GM12878 (cell line): ENCODE results near the gene EBI3. TPM values are rescaled to one million over a fixed set of nuclear protein-coding genes. Genes with fewer than 3 reads are reported as not detected.

Experiments
- IRF4 ChIP-seq: IDR thresholded peaks from 2 replicates; pipeline ENCODE4 v1.6.1; 2011; ENCODE audit warnings: low read depth, low read length
- MXI1 ChIP-seq: fragments of 150-350 bp; IDR thresholded peaks from 2 replicates; pipeline ENCODE4 v1.6.1; 2011; ENCODE audit warnings: low read depth, mild to moderate bottlenecking, inconsistent platforms, low read length, improper control_type of control experiment
- MYC ChIP-seq: IDR thresholded peaks from 2 replicates; pipeline ENCODE4 v1.6.1; 2011; ENCODE audit warnings: mild to moderate bottlenecking, low read length, moderate library complexity, inconsistent platforms; ENCODE audit not compliant: insufficient read depth, insufficient replicate concordance, insufficient read length, severe bottlenecking
- NFYA ChIP-seq: IDR thresholded peaks from 2 replicates; pipeline ENCODE4 v1.6.1; 2011; ENCODE audit warnings: low read depth, mild to moderate bottlenecking, low read length, improper control_type of control experiment, borderline replicate concordance
- RB1 ChIP-seq: fragments of 450-650 bp; formaldehyde crosslinking; IDR thresholded peaks from 2 replicates; pipeline ENCODE4 v1.6.1; 2017; ENCODE audit warnings: mild to moderate bottlenecking, borderline replicate concordance
- SMC3 ChIP-seq: IDR thresholded peaks from 2 replicates; pipeline ENCODE4 v1.6.1; 2011; ENCODE audit warnings: low read length, improper control_type of control experiment, borderline replicate concordance
- SRF ChIP-seq, 2 experiments: IDR thresholded peaks; 2 replicates each; pipeline ENCODE4 v1.6.1; 2011; ENCODE audit warnings: low read depth in 2 of 2, low read length in 2 of 2, mild to moderate bottlenecking in 1 of 2, moderate library complexity in 1 of 2
- ZBTB33 ChIP-seq: fragments of 450-650 bp; IDR thresholded peaks from 2 replicates; pipeline ENCODE4 v1.6.1; 2017; ENCODE audit warnings: mild to moderate bottlenecking
- ZNF274 ChIP-seq: IDR thresholded peaks from one replicate; pipeline ENCODE4 v1.8.0; 2011; ENCODE audit not compliant: insufficient read length, insufficient read depth
- polyA plus RNA-seq, 11 experiments: library from polyadenylated mRNA; depleted of rRNA in 4 of 11; unstranded in 6 of 11; stranded (reverse) in 5 of 11; fragments of >200 nt; fragmentation: Nextera tagmentation in 4 of 11; fragmentation: Illumina TruSeq in 1 of 11; extraction: Ambion mirVana in 4 of 11; extraction: Trizol in 1 of 11; gene quantifications; 1 replicate in 1 of 11; 2 replicates in 10 of 11; pipeline versions ENCODE4 v1.2.1 to v1.2.3, GENCODE V29; 2011 to 2016; ENCODE audit warnings: inconsistent platforms in 2 of 11, missing spikeins in 2 of 11, low read depth in 1 of 11
- total RNA-seq, 4 experiments: library from RNA; depleted of rRNA in 3 of 4; stranded (reverse); fragments of >200 nt in 3 of 4; fragmentation: Illumina TruSeq in 1 of 4; extraction: Trizol in 1 of 4; gene quantifications; 2 replicates each; pipeline versions ENCODE4 v1.2.1 to v1.2.3, GENCODE V29; 2013 to 2021
- TF ChIP-seq, protein P1 (sequence below): fragments of 450-650 bp; formaldehyde crosslinking; IDR thresholded peaks from 2 replicates; pipeline ENCODE4 v1.4.0; 2020; ENCODE audit warnings: mild to moderate bottlenecking, moderate library complexity

EBI3 gene
- total and polyA plus RNA-seq, 10 of the 15 experiments (the other 5 are each of a cell fraction or from before 2014, with no cell fraction given), result 22.0 to 288 (median 186) TPM

- TF ChIP-seq, protein P1, sequence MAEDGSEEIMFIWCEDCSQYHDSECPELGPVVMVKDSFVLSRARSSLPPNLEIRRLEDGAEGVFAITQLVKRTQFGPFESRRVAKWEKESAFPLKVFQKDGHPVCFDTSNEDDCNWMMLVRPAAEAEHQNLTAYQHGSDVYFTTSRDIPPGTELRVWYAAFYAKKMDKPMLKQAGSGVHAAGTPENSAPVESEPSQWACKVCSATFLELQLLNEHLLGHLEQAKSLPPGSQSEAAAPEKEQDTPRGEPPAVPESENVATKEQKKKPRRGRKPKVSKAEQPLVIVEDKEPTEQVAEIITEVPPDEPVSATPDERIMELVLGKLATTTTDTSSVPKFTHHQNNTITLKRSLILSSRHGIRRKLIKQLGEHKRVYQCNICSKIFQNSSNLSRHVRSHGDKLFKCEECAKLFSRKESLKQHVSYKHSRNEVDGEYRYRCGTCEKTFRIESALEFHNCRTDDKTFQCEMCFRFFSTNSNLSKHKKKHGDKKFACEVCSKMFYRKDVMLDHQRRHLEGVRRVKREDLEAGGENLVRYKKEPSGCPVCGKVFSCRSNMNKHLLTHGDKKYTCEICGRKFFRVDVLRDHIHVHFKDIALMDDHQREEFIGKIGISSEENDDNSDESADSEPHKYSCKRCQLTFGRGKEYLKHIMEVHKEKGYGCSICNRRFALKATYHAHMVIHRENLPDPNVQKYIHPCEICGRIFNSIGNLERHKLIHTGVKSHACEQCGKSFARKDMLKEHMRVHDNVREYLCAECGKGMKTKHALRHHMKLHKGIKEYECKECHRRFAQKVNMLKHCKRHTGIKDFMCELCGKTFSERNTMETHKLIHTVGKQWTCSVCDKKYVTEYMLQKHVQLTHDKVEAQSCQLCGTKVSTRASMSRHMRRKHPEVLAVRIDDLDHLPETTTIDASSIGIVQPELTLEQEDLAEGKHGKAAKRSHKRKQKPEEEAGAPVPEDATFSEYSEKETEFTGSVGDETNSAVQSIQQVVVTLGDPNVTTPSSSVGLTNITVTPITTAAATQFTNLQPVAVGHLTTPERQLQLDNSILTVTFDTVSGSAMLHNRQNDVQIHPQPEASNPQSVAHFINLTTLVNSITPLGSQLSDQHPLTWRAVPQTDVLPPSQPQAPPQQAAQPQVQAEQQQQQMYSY (CRISPR knock-in tag), result no peak
- no peak for TF ChIP-seq ZNF274
- no peak for TF ChIP-seq SMC3
- TF ChIP-seq ZBTB33, result no peak; the same call in 1 of the 2 replicates
- peak; percentile 60; the same call in 1 of the 2 replicates for TF ChIP-seq IRF4
- TF ChIP-seq SRF (IDR thresholded peaks at IDR 0.05; ENCODE audit: low read depth in 2 of 2, low read length in 2 of 2), result peak in 1 of 2 experiments; percentile 85; a peak in 2 of 4 replicates
- TF ChIP-seq MYC, result peak; percentile 89
- peak; percentile 69; the same call in 1 of the 2 replicates for TF ChIP-seq RB1
- TF ChIP-seq MXI1, result peak; percentile 91
- TF ChIP-seq NFYA, result peak; percentile 100
Observed at GRCh38 chr19:4246767-4247593, 17.7 kb downstream of the EBI3 start, which contains the start of gene YJU2 (continued).
